ENCODE results near the gene PRG2. TPM values are rescaled to one million over a fixed set of nuclear protein-coding genes. Genes with fewer than 3 reads are reported as not detected.

The PRG2 gene
- total and polyA plus RNA-seq, 2 of the 4 experiments (the other 2 are of a cell fraction) = not detected

DNA sequence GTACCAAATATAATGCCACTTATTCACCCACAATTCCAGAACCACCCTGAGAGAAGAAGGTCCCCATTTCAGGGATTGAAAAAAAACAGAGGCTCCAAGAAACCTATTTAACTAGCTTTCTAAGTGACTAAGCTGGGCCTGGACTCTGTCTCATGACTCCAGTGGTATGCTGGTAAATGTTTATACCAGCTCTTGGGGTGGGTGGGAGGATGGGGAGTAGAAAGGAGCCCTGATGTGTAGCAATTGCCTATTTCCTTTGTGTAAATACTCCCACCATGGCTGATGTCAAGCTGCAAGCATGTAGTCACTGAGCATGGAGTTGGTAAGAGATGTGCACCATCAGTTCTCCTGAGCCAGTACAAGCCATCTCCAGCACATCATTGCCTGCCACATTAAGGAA, 12.3 kb downstream of the PRG2 start:
- dilution Hi-C loops (cut with HindIII; ENCODE audit: low sequenced_read_pairs, unreplicated experiment) (no loop called here), in situ Hi-C loops (cut with MboI; ENCODE audit: low sequenced_read_pairs) (no loop called here), intact Hi-C loops (cut with micrococcal nuclease) (no loop called here)
- no peak overlapping the region for H2BK120ac ChIP-seq (ENCODE audit: low read depth, low read length)
- no peak overlapping the region for H3K9ac ChIP-seq (ENCODE audit: low read depth, low read length)
- H3K4ac ChIP-seq (ENCODE audit: low read depth, low read length) = no peak overlapping the region
- no peak overlapping the region for H2AK9ac ChIP-seq (replicated peaks; ENCODE audit: low read depth, low read length, poor library complexity)
- no peak overlapping the region for H2BK5ac ChIP-seq (ENCODE audit: low read depth, low read length, poor library complexity, severe bottlenecking)
- TF ChIP-seq MXI1 (IDR thresholded peaks at IDR 0.05; ENCODE audit: borderline replicate concordance, low read depth, low read length) = no peak
- no peak for TF ChIP-seq BHLHE40 (IDR thresholded peaks at IDR 0.05; ENCODE audit: low read depth, low read length)
- TF ChIP-seq RCOR1 (IDR thresholded peaks at IDR 0.05; ENCODE audit: insufficient replicate concordance, low read length) = no peak
- TF ChIP-seq RAD21 (IDR thresholded peaks at IDR 0.05; ENCODE audit: low read length) = no peak
- TF ChIP-seq NFE2L2 (IDR thresholded peaks at IDR 0.05; ENCODE audit: low read depth, low read length) = no peak
- TF ChIP-seq CHD1 (IDR thresholded peaks at IDR 0.05; ENCODE audit: low read depth, low read length) = no peak
- TF ChIP-seq, protein P1, sequence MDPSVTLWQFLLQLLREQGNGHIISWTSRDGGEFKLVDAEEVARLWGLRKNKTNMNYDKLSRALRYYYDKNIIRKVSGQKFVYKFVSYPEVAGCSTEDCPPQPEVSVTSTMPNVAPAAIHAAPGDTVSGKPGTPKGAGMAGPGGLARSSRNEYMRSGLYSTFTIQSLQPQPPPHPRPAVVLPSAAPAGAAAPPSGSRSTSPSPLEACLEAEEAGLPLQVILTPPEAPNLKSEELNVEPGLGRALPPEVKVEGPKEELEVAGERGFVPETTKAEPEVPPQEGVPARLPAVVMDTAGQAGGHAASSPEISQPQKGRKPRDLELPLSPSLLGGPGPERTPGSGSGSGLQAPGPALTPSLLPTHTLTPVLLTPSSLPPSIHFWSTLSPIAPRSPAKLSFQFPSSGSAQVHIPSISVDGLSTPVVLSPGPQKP (IDR thresholded peaks at IDR 0.05; ENCODE audit: borderline replicate concordance, low read depth, low read length) = no peak
- no peak for TF ChIP-seq MAZ (IDR thresholded peaks at IDR 0.05; ENCODE audit: borderline replicate concordance, low read depth, low read length)
- no peak for TF ChIP-seq POLR2A (IDR thresholded peaks at IDR 0.05; ENCODE audit: low read depth, low read length)
- TF ChIP-seq CEBPB (IDR thresholded peaks at IDR 0.05; ENCODE audit: low read depth, low read length) = no peak
- no peak overlapping the region for H2BK20ac ChIP-seq (ENCODE audit: low read depth, low read length)
- no peaks in the 10 kb centered on the region for H3K9me1 ChIP-seq (ENCODE audit: insufficient read depth, low read length)
- H2AK5ac ChIP-seq (ENCODE audit: low read depth, low read length) = no peak overlapping the region
- CTCF ChIA-PET = no interaction called here
- H3K27ac ChIP-seq (ENCODE audit: insufficient read depth, low read length) = no peak overlapping the region
- peak; percentile 64; the same call in 1 of the 2 replicates for ATAC-seq (ENCODE audit: low read depth)
- no peak overlapping the region for H3K23ac ChIP-seq (ENCODE audit: low read depth, low read length)
- no peaks in the 10 kb centered on the region for H3K4me1 ChIP-seq (ENCODE audit: control insufficient read depth, insufficient read depth, low read length)
- H3K18ac ChIP-seq (ENCODE audit: low read depth, low read length) = no peak overlapping the region
- H4K8ac ChIP-seq (ENCODE audit: low read depth in 2 of 2, low read length in 2 of 2) = no peak overlapping the region
- no peaks in the 10 kb centered on the region for H3K79me1 ChIP-seq (ENCODE audit: low read depth in 1 of 2, low read length in 2 of 2)
- H4K5ac ChIP-seq (ENCODE audit: low read depth, low read length) = no peak overlapping the region
- H4K20me1 ChIP-seq (ENCODE audit: insufficient read depth, low read length) = 0 out of 2 replicates have a peak, but pooled peaks cover 6% of the 10 kb centered on the region
- no peak overlapping the region for H2AFZ ChIP-seq (replicated peaks; ENCODE audit: low read length, poor library complexity)
- no peaks in the 10 kb centered on the region for H3K36me3 ChIP-seq (ENCODE audit: control insufficient read depth, insufficient read depth, low read length)
- no peak overlapping the region for H3K4me3 ChIP-seq (ENCODE audit: insufficient read depth, low read depth, low read length)
- H3K9me3 ChIP-seq (ENCODE audit: control insufficient read depth, insufficient read depth, low read length) = no peaks in the 10 kb centered on the region
- H2BK15ac ChIP-seq (ENCODE audit: low read depth, low read length) = no peak overlapping the region
- H3K27me3 ChIP-seq (ENCODE audit: control insufficient read depth, insufficient read depth, low read length) = peaks cover 6% of the 10 kb centered on the region; the same call in 1 of the 2 replicates
- POLR2A ChIA-PET (ENCODE audit: unreplicated experiment) = no interaction called here
- no TSS peak for BruUV-seq (replicated peaks)
- no peak overlapping the region for H3K4me2 ChIP-seq (ENCODE audit: low read depth, low read length)
- DNase-seq = peak; percentile 43
- no peak overlapping the region for H3K56ac ChIP-seq (ENCODE audit: extremely low read depth, insufficient read depth, low read length)
- no peak overlapping the region for H4K91ac ChIP-seq (ENCODE audit: insufficient read depth, low read depth, low read length)
- H3K14ac ChIP-seq (replicated peaks; ENCODE audit: low read depth, low read length) = no peak overlapping the region
